Keratinocyte (primary cell): ENCODE results near the gene SETD4. TPM values are rescaled to one million over a fixed set of nuclear protein-coding genes. Genes with fewer than 3 reads are reported as not detected.

Source experiments
- DNase-seq: peaks from one replicate; pipeline ENCODE4 v3.0.0-alpha.2; 2011; ENCODE audit warnings: low read depth, missing footprints, low spot score
- FAIRE-seq: peaks from 2 replicates; lab custom pipeline; 2011; peaks lifted over from hg19 to GRCh38; lab: Jason Lieb, UNC
- H2AFZ ChIP-seq: 2 replicates; pipeline ENCODE4 v1.6.0; 2012; ENCODE audit warnings: low read length, control low read depth, inconsistent platforms; ENCODE audit not compliant: control insufficient read depth
- H3K27ac ChIP-seq: 2 replicates; pipeline ENCODE4 v1.5.1; 2011; ENCODE audit warnings: low read length; ENCODE audit not compliant: control insufficient read depth, insufficient read depth
- H3K27me3 ChIP-seq: 3 replicates; pipeline ENCODE4 v1.6.0; 2011; ENCODE audit warnings: low read length; ENCODE audit not compliant: control insufficient read depth, insufficient read depth; ENCODE audit errors: extremely low read depth
- H3K36me3 ChIP-seq, 2 experiments: 2 replicates in 1 of 2; 3 replicates in 1 of 2; pipeline ENCODE4 v1.5.1; 2011; ENCODE audit warnings: low read length in 2 of 2, mild to moderate bottlenecking in 1 of 2; ENCODE audit not compliant: control insufficient read depth in 2 of 2, insufficient read depth in 2 of 2; ENCODE audit errors: extremely low read depth in 1 of 2
- H3K4me1 ChIP-seq: 3 replicates; pipeline ENCODE4 v1.5.1; 2011; ENCODE audit warnings: low read length; ENCODE audit not compliant: control insufficient read depth, insufficient read depth; ENCODE audit errors: extremely low read depth
- H3K4me2 ChIP-seq: 3 replicates; pipeline ENCODE4 v1.6.0; 2011; ENCODE audit warnings: low read depth, low read length; ENCODE audit not compliant: control insufficient read depth, insufficient read depth; ENCODE audit errors: extremely low read depth
- H3K4me3 ChIP-seq, 3 experiments: fragments of 200-600 bp in 1 of 3; sonication (generic) in 1 of 3; 2 replicates in 2 of 3; 3 replicates in 1 of 3; pipeline ENCODE4 v1.5.1; 2011 to 2016; ENCODE audit warnings: low read length in 3 of 3, mild to moderate bottlenecking in 3 of 3, control low read depth in 2 of 3, inconsistent platforms in 1 of 3, low read depth in 1 of 3, mixed read lengths in 1 of 3, mixed run types in 1 of 3, moderate library complexity in 1 of 3; ENCODE audit not compliant: control insufficient read depth in 2 of 3, insufficient read depth in 2 of 3; ENCODE audit errors: extremely low read depth in 1 of 3
- H3K79me2 ChIP-seq: 2 replicates; pipeline ENCODE4 v1.6.0; 2012; ENCODE audit warnings: low read length; ENCODE audit not compliant: control insufficient read depth, insufficient read depth
- H3K9ac ChIP-seq: 3 replicates; pipeline ENCODE4 v1.6.0; 2011; ENCODE audit warnings: low read length; ENCODE audit not compliant: control insufficient read depth, insufficient read depth; ENCODE audit errors: extremely low read depth
- H3K9me1 ChIP-seq: 3 replicates; pipeline ENCODE4 v1.6.0; 2011; ENCODE audit warnings: low read length; ENCODE audit not compliant: control insufficient read depth, insufficient read depth; ENCODE audit errors: extremely low read depth
- H3K9me3 ChIP-seq: 2 replicates; pipeline ENCODE4 v1.5.1; 2012; ENCODE audit warnings: low read depth, low read length; ENCODE audit not compliant: control insufficient read depth
- H4K20me1 ChIP-seq: 3 replicates; pipeline ENCODE4 v1.6.0; 2011; ENCODE audit warnings: low read length; ENCODE audit not compliant: control insufficient read depth, insufficient read depth; ENCODE audit errors: extremely low read depth
- CTCF ChIP-seq, 3 experiments: IDR thresholded peaks in 1 of 3; conservative IDR thresholded peaks in 1 of 3; optimal IDR thresholded peaks in 1 of 3; 2 replicates in 2 of 3; 3 replicates in 1 of 3; pipeline versions ENCODE3 to v1.5.1; 2011; ENCODE audit warnings: low read length in 3 of 3, mild to moderate bottlenecking in 3 of 3, moderate library complexity in 2 of 3, control low read depth in 1 of 3, inconsistent platforms in 1 of 3; ENCODE audit not compliant: insufficient read depth in 2 of 3; ENCODE audit errors: extremely low read depth in 1 of 3
- EZH2 ChIP-seq: IDR thresholded peaks from one replicate; pipeline ENCODE4 v1.6.1; 2012; ENCODE audit warnings: inconsistent platforms, mild to moderate bottlenecking, low read length, moderate library complexity
- dilution Hi-C: fragments of 300-500 bp; cut with MboI; formaldehyde crosslinking; loops from one replicate; pipeline ENCODE4 v1.7.0; 2020; ENCODE audit warnings: low sequenced_read_pairs; ENCODE audit not compliant: extremely low pct_ligation_motif_present
- polyA plus RNA-seq, 5 experiments: library from polyadenylated mRNA; depleted of rRNA in 3 of 5; stranded (reverse) in 3 of 5; stranded (forward) in 1 of 5; unstranded in 1 of 5; fragments of >200 nt; gene quantifications; 1 replicate in 1 of 5; 2 replicates in 3 of 5; 3 replicates in 1 of 5; pipeline versions ENCODE4 v1.2.1 to v1.2.3, GENCODE V29; 2011 to 2012; ENCODE audit warnings: missing spikeins in 2 of 5, low read depth in 1 of 5, low replicate concordance in 1 of 5

SETD4 gene
- polyA plus RNA-seq, 1 donor (not counting 4 experiments of a cell fraction or from before 2014, with no cell fraction given): 16.8 TPM

GRCh38 chr21:36022427-36023091 is 37.8 kb downstream of the SETD4 start:
- no peak overlapping the region for H2AFZ ChIP-seq
- H4K20me1 ChIP-seq: no peaks in the 10 kb centered on the region
- no peak overlapping the region for H3K9ac ChIP-seq
- no peak overlapping the region for H3K4me2 ChIP-seq
- H3K4me1 ChIP-seq: peaks cover 6% of the 10 kb centered on the region
- no peaks in the 10 kb centered on the region for H3K9me3 ChIP-seq
- H3K36me3 ChIP-seq: no peaks in the 10 kb centered on the region
- H3K4me3 ChIP-seq: no peak overlapping the region
- FAIRE-seq: no peak
- no peaks in the 10 kb centered on the region for H3K9me1 ChIP-seq
- DNase-seq: no peak
- H3K27me3 ChIP-seq: no peaks in the 10 kb centered on the region
- TF ChIP-seq CTCF (optimal IDR thresholded peaks at IDR 0.05 in 1 of 3, IDR thresholded peaks at IDR 0.05 in 1 of 3, conservative IDR thresholded peaks at IDR 0.05 in 1 of 3; ENCODE audit: extremely low read depth in 1 of 3, insufficient read depth in 2 of 3, low read length in 3 of 3) (no peak), EZH2 (no peak)
- dilution Hi-C loops: no loop called here
- no peaks in the 10 kb centered on the region for H3K79me2 ChIP-seq
- no peak overlapping the region for H3K27ac ChIP-seq

DNA sequence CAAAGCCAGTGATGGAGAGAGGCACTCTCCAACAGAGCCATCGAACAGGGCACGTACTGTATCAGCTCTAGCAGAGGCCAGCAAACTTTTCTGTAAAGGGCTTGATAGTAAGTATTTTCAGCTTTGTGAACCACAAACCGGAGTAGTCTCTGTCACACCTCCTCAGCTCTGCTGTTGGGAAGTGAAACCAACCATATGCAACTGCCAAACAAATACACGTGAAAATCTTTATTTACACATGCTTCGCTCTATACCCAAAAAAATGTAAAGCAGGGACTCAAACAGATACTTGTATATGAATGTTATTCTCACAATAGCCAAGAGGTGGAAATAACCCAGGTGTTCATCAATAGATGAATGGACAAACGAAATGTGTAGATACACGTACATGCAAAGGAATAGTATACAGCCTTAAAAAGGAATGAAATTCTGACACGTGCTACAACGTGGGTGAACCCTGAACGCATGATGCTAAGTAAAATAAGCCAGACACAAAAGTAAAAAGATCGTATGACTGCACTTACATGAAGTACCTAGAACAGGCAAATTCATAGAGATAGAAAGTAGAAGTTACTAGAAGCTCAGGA is 39.0 kb downstream of the SETD4 start:
- Histone ChIP-seq H2AFZ (no peak overlapping the region), H4K20me1 (no peaks in the 10 kb centered on the region), H3K4me1 (peaks cover 6% of the 10 kb centered on the region), H3K36me3 (no peaks in the 10 kb centered on the region), H3K79me2 (no peaks in the 10 kb centered on the region), H3K9ac (no peak overlapping the region), H3K4me3 (no peak overlapping the region), H3K27me3 (no peaks in the 10 kb centered on the region), H3K9me1 (no peaks in the 10 kb centered on the region), H3K9me3 (no peaks in the 10 kb centered on the region), H3K27ac (no peak overlapping the region), H3K4me2 (no peak overlapping the region)
- TF ChIP-seq EZH2 (no peak), CTCF (optimal IDR thresholded peaks at IDR 0.05 in 1 of 3, IDR thresholded peaks at IDR 0.05 in 1 of 3, conservative IDR thresholded peaks at IDR 0.05 in 1 of 3; ENCODE audit: extremely low read depth in 1 of 3, insufficient read depth in 2 of 3, low read length in 3 of 3) (no peak)
- no peak for FAIRE-seq
- dilution Hi-C loops: no loop called here
- no peak for DNase-seq
